Measurements from ENCODE around the gene CCN2.

DNA sequence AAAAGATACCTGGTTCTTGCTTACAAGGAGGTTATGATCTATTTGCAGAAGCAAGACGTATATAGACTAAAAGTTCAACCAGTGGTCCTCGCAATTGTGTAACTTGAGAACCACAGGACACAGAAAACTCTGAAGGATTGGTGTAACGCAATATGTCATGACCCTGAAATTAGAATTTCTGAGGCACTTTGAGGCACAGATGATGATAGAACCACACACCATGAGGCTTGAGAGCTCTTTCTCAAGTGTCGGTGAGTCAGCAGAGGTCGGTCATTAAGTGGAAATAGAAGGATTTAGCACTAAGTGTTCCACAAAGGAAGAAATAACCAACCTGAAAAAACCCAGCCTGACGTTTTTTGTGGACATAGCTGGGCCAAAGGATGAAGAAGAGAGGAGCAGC, 15.3 kb upstream of the CCN2 start:
- TF ChIP-seq, protein P1, sequence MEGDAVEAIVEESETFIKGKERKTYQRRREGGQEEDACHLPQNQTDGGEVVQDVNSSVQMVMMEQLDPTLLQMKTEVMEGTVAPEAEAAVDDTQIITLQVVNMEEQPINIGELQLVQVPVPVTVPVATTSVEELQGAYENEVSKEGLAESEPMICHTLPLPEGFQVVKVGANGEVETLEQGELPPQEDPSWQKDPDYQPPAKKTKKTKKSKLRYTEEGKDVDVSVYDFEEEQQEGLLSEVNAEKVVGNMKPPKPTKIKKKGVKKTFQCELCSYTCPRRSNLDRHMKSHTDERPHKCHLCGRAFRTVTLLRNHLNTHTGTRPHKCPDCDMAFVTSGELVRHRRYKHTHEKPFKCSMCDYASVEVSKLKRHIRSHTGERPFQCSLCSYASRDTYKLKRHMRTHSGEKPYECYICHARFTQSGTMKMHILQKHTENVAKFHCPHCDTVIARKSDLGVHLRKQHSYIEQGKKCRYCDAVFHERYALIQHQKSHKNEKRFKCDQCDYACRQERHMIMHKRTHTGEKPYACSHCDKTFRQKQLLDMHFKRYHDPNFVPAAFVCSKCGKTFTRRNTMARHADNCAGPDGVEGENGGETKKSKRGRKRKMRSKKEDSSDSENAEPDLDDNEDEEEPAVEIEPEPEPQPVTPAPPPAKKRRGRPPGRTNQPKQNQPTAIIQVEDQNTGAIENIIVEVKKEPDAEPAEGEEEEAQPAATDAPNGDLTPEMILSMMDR (conservative IDR thresholded peaks at IDR 0.05 in 1 of 2, IDR thresholded peaks at IDR 0.05 in 1 of 2; ENCODE audit: low read depth in 1 of 2, low read length in 2 of 2), result no peak
- TF ChIP-seq EZH2 (IDR thresholded peaks at IDR 0.05; ENCODE audit: low read length, missing control alignments), result no peak

All from fibroblast of lung (primary cell).